ENCODE results near the gene MEF2C. TPM values are rescaled to one million over a fixed set of nuclear protein-coding genes. Genes with fewer than 3 reads are reported as not detected.

MEF2C gene
- total RNA-seq, 1 experiment from 2014 or later, result 9.9 TPM

DNA sequence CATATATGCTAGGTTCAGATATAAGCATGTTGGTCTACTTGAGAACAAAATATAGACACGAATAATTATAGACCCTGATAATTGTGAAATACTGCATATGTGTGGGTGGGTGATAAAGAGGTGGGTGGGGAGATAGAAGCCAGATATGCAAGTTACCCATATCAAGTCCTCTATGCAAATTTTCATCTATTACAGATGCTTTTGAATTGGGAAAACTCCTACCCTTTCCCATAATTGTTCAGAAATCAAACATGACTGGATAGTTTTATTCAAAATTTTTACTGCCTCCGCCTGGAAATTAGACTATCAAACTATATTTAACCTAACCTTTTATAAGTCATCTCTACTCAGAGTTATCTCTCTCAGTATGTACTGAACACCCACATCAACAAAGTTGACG, 157.5 kb downstream of the MEF2C start:
- no peak for DNase-seq (ENCODE audit: low read depth, low spot score)
- TF ChIP-seq SIN3A (IDR thresholded peaks at IDR 0.05; ENCODE audit: borderline replicate concordance, insufficient read depth, low read depth, low read length) (no peak), TCF7L2 (IDR thresholded peaks at IDR 0.05; ENCODE audit: low read depth, low read length) (no peak), POLR2AphosphoS5 (IDR thresholded peaks at IDR 0.05; ENCODE audit: low read depth, low read length) (no peak)
- TF ChIP-seq, protein P1, sequence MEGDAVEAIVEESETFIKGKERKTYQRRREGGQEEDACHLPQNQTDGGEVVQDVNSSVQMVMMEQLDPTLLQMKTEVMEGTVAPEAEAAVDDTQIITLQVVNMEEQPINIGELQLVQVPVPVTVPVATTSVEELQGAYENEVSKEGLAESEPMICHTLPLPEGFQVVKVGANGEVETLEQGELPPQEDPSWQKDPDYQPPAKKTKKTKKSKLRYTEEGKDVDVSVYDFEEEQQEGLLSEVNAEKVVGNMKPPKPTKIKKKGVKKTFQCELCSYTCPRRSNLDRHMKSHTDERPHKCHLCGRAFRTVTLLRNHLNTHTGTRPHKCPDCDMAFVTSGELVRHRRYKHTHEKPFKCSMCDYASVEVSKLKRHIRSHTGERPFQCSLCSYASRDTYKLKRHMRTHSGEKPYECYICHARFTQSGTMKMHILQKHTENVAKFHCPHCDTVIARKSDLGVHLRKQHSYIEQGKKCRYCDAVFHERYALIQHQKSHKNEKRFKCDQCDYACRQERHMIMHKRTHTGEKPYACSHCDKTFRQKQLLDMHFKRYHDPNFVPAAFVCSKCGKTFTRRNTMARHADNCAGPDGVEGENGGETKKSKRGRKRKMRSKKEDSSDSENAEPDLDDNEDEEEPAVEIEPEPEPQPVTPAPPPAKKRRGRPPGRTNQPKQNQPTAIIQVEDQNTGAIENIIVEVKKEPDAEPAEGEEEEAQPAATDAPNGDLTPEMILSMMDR (IDR thresholded peaks at IDR 0.05), result no peak
- TF ChIP-seq, protein P2, sequence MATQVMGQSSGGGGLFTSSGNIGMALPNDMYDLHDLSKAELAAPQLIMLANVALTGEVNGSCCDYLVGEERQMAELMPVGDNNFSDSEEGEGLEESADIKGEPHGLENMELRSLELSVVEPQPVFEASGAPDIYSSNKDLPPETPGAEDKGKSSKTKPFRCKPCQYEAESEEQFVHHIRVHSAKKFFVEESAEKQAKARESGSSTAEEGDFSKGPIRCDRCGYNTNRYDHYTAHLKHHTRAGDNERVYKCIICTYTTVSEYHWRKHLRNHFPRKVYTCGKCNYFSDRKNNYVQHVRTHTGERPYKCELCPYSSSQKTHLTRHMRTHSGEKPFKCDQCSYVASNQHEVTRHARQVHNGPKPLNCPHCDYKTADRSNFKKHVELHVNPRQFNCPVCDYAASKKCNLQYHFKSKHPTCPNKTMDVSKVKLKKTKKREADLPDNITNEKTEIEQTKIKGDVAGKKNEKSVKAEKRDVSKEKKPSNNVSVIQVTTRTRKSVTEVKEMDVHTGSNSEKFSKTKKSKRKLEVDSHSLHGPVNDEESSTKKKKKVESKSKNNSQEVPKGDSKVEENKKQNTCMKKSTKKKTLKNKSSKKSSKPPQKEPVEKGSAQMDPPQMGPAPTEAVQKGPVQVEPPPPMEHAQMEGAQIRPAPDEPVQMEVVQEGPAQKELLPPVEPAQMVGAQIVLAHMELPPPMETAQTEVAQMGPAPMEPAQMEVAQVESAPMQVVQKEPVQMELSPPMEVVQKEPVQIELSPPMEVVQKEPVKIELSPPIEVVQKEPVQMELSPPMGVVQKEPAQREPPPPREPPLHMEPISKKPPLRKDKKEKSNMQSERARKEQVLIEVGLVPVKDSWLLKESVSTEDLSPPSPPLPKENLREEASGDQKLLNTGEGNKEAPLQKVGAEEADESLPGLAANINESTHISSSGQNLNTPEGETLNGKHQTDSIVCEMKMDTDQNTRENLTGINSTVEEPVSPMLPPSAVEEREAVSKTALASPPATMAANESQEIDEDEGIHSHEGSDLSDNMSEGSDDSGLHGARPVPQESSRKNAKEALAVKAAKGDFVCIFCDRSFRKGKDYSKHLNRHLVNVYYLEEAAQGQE (IDR thresholded peaks at IDR 0.05; ENCODE audit: insufficient read depth in 1 of 2, low read depth in 2 of 2, low read length in 1 of 2), result no peak
- Histone ChIP-seq H3K27me3 (ENCODE audit: control insufficient read depth, insufficient read depth, low read length) (no peaks in the 10 kb centered on the region), H3K36me3 (ENCODE audit: control insufficient read depth, insufficient read depth, low read length) (no peaks in the 10 kb centered on the region), H3K27ac (ENCODE audit: low read length) (no peak overlapping the region), H3K4me1 (ENCODE audit: control insufficient read depth, insufficient read depth, low read length) (peaks cover 9% of the 10 kb centered on the region), H3K9me3 (ENCODE audit: control insufficient read depth, insufficient read depth, low read depth, low read length) (no peaks in the 10 kb centered on the region), H3K4me3 (ENCODE audit: low read depth in 2 of 2, low read length in 2 of 2) (no peak overlapping the region)
- ChIA-PET POLR2A (no interaction called here), CTCF (interaction anchor here (1.2 kb wide), 1 partner anchor 1538 kb away, joined by 3 read pairs; no protein-coding TSS in a partner anchor)
- in situ Hi-C loops (cut with HindIII; ENCODE audit: low pct_unique_long_range_greater_than_20kb, low sequenced_read_pairs) (no loop called here), intact Hi-C loops (cut with micrococcal nuclease; ENCODE audit: unreplicated experiment) (loop anchor here (5.0 kb wide), 2 partner anchors 1542 to 1662 kb away; no protein-coding TSS in a partner anchor)
- BruUV-seq (replicated peaks), result no TSS peak
- ATAC-seq, result no peak

DNA sequence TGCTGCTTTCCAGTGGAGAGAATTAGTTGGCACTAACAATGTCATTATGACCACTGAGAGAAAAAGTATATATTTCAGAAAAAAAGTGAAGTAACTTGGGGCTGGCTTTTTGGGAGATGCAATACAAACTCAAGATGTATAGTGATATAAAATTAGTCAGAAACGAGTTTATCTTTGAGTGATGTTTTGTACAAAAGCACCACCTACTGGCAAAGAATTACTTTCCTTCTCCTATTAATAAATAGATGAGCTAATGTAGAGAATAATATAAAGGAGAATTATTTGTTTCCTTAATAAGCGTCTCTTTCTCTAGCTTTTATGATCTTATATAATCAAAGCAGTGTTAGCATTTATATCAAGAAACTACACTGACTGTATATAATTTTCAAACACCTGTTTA, 158.8 kb downstream of the MEF2C start:
- H3K36me3 ChIP-seq (ENCODE audit: control insufficient read depth, insufficient read depth, low read length), result no peaks in the 10 kb centered on the region
- no peak overlapping the region for H3K4me3 ChIP-seq (ENCODE audit: low read depth in 2 of 2, low read length in 2 of 2)
- TF ChIP-seq, protein P1 (IDR thresholded peaks at IDR 0.05), result peak; percentile 41; the same call in 1 of the 2 replicates
- TF ChIP-seq POLR2AphosphoS5 (IDR thresholded peaks at IDR 0.05; ENCODE audit: low read depth, low read length), result no peak
- intact Hi-C loops (cut with micrococcal nuclease; ENCODE audit: unreplicated experiment) (no loop called here), in situ Hi-C loops (cut with HindIII; ENCODE audit: low pct_unique_long_range_greater_than_20kb, low sequenced_read_pairs) (no loop called here)
- DNase-seq (ENCODE audit: low read depth, low spot score) (no peak), ATAC-seq (no peak)
- ChIA-PET POLR2A (interaction anchor here (0.6 kb wide), 2 partner anchors 44 to 936 kb away, joined by 3 to 12 read pairs; no protein-coding TSS in a partner anchor), CTCF (interaction anchor here (0.6 to 1.2 kb wide), 4 partner anchors 32 to 1539 kb away, joined by 3 to 13 read pairs (median 3); no protein-coding TSS in a partner anchor)
- BruUV-seq (replicated peaks), result no TSS peak
- H3K9me3 ChIP-seq (ENCODE audit: control insufficient read depth, insufficient read depth, low read depth, low read length), result no peaks in the 10 kb centered on the region
- H3K27me3 ChIP-seq (ENCODE audit: control insufficient read depth, insufficient read depth, low read length), result no peaks in the 10 kb centered on the region
- no peak overlapping the region for H3K27ac ChIP-seq (ENCODE audit: low read length)
- H3K4me1 ChIP-seq (ENCODE audit: control insufficient read depth, insufficient read depth, low read length), result no peaks in the 10 kb centered on the region
